PC-3 (cell line): ENCODE measurements around the gene RPS13. TPM values are rescaled to one million over a fixed set of nuclear protein-coding genes. Genes with fewer than 3 reads are reported as not detected.
A peak's percentile ranks its signal among the peaks of the same experiment; 100 is the strongest.
"Not testable (repeated sequence)": the region's sequence is repeated elsewhere in the genome, so short reads cannot be mapped to it uniquely, and the experiment has no call there.

Source experiments
- ATAC-seq: fragments of 200-7000 bp; cut with Tn5 transposase; 2 replicates; pipeline ENCODE4 v1.9.1; 2020; ENCODE audit warnings: mild to moderate bottlenecking, moderate library complexity
- BruUV-seq: library from RNA; stranded (reverse); fragments of 400-500 nt; replicated peaks from 2 replicates; lab custom pipeline; 2021; lab: Mats Ljungman, UMichigan
- CTCF ChIA-PET: fragments of 300-600 bp; sonication (Branson Sonifier 250); formaldehyde crosslinking; loops from one replicate; lab custom pipeline; 2022; ENCODE audit warnings: antibody characterized with exemption; lab: Charles Lee
- POLR2A ChIA-PET: fragments of 300-600 bp; sonication (Branson Sonifier 250); formaldehyde crosslinking; loops from one replicate; lab custom pipeline; 2022; ENCODE audit warnings: antibody characterized with exemption; ENCODE audit not compliant: unreplicated experiment; lab: Charles Lee
- DNase-seq: peaks from one replicate; pipeline ENCODE4 v3.0.0-alpha.2; 2015
- H2AFZ ChIP-seq: fragments of 300-600 bp; sonication (generic); 2 replicates; pipeline ENCODE4 v1.6.0; 2016; ENCODE audit warnings: antibody characterized with exemption, low read length
- H3F3A ChIP-seq: fragments of 300-600 bp; sonication (generic); one replicate; pipeline ENCODE4 v1.6.0; 2017; ENCODE audit warnings: antibody characterized with exemption, low read length, control low read depth, mild to moderate bottlenecking; ENCODE audit not compliant: unreplicated experiment
- H3K27ac ChIP-seq: fragments of 300-600 bp; sonication (generic); 2 replicates; pipeline ENCODE4 v1.5.1; 2016; ENCODE audit warnings: mild to moderate bottlenecking, low read length
- H3K27me3 ChIP-seq: fragments of 300-600 bp; sonication (generic); 2 replicates; pipeline ENCODE4 v1.6.1; 2016; ENCODE audit warnings: low read length, mixed read lengths
- H3K36me3 ChIP-seq: fragments of 300-600 bp; sonication (generic); 2 replicates; pipeline ENCODE4 v1.6.1; 2016; ENCODE audit warnings: low read depth, mixed run types, low read length, mixed read lengths
- H3K4me1 ChIP-seq: fragments of 300-600 bp; sonication (generic); 2 replicates; pipeline ENCODE4 v1.5.1; 2016; ENCODE audit warnings: low read length; ENCODE audit not compliant: insufficient read depth
- H3K4me2 ChIP-seq: fragments of 300-600 bp; sonication (generic); 2 replicates; pipeline ENCODE4 v1.6.0; 2016; ENCODE audit warnings: low read length
- H3K4me3 ChIP-seq: fragments of 300-600 bp; sonication (generic); 2 replicates; pipeline ENCODE4 v1.5.1; 2016; ENCODE audit warnings: mild to moderate bottlenecking, low read length, mixed read lengths
- H3K79me2 ChIP-seq: fragments of 300-600 bp; sonication (generic); 2 replicates; pipeline ENCODE4 v1.6.1; 2017; ENCODE audit warnings: low read length, mixed read lengths
- H3K9ac ChIP-seq: fragments of 300-600 bp; sonication (generic); 2 replicates; pipeline ENCODE4 v1.6.0; 2016; ENCODE audit warnings: mild to moderate bottlenecking, low read length
- H3K9me2 ChIP-seq: fragments of 300-600 bp; sonication (generic); replicated peaks from 2 replicates; pipeline ENCODE4 v1.6.1; 2016; ENCODE audit warnings: mixed run types, low read length, mixed read lengths
- H3K9me3 ChIP-seq: fragments of 300-600 bp; sonication (generic); 2 replicates; pipeline ENCODE4 v1.6.1; 2016; ENCODE audit warnings: low read length, mixed read lengths
- H4K20me1 ChIP-seq: fragments of 300-600 bp; sonication (generic); 2 replicates; pipeline ENCODE4 v1.6.1; 2016; ENCODE audit warnings: low read length, mixed read lengths
- EZH2 ChIP-seq: fragments of 300-600 bp; sonication (generic); IDR thresholded peaks from one replicate; pipeline ENCODE4 v1.6.1; 2017; ENCODE audit warnings: antibody characterized with exemption, mild to moderate bottlenecking, low read length; ENCODE audit not compliant: unreplicated experiment
- EZH2phosphoT487 ChIP-seq: fragments of 300-600 bp; sonication (generic); IDR thresholded peaks from 2 replicates; pipeline ENCODE4 v1.6.1; 2018; ENCODE audit warnings: mild to moderate bottlenecking, antibody characterized with exemption, low read length, borderline replicate concordance
- intact Hi-C: fragments of 100-400 bp; cut with micrococcal nuclease; formaldehyde crosslinking; loops from 2 replicates; pipeline ENCODE4 v1.9.0; 2023
- total RNA-seq: library from RNA; depleted of rRNA; stranded (reverse); fragments of >200 nt; gene quantifications from 2 replicates; pipeline ENCODE4 v1.2.3, GENCODE V29; 2014
- TF ChIP-seq, protein P1 (sequence below): fragments of 300-600 bp; sonication (generic); conservative IDR thresholded peaks from 2 replicates; pipeline ENCODE4 v1.5.1; 2017; ENCODE audit warnings: antibody characterized with exemption, low read depth, mild to moderate bottlenecking, low read length

Gene RPS13
- total RNA-seq, 1 experiment from 2014 or later: 892 TPM

DNA sequence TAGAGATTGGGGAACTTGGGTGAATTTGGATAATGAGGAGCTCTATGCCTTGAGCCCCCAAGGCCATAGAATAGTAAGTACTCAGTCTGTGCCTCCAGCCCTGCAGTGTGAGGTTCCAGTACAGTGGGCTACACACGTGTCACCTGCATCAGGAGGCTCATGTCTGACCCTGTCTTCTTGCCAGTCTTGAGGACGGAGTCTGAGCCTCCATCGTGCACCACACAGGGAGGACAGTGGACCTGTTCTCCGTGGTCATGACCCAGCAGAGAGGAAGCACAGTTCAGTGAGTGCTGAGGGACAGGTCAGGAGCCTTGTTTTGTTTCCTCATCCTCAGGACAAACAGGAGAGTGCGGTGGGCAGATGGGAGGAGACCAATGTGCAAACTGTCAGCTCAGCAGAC, 30.8 kb downstream of the RPS13 start:
- no peaks in the 10 kb centered on the region for H3F3A ChIP-seq
- POLR2A ChIA-PET: no interaction called here

DNA sequence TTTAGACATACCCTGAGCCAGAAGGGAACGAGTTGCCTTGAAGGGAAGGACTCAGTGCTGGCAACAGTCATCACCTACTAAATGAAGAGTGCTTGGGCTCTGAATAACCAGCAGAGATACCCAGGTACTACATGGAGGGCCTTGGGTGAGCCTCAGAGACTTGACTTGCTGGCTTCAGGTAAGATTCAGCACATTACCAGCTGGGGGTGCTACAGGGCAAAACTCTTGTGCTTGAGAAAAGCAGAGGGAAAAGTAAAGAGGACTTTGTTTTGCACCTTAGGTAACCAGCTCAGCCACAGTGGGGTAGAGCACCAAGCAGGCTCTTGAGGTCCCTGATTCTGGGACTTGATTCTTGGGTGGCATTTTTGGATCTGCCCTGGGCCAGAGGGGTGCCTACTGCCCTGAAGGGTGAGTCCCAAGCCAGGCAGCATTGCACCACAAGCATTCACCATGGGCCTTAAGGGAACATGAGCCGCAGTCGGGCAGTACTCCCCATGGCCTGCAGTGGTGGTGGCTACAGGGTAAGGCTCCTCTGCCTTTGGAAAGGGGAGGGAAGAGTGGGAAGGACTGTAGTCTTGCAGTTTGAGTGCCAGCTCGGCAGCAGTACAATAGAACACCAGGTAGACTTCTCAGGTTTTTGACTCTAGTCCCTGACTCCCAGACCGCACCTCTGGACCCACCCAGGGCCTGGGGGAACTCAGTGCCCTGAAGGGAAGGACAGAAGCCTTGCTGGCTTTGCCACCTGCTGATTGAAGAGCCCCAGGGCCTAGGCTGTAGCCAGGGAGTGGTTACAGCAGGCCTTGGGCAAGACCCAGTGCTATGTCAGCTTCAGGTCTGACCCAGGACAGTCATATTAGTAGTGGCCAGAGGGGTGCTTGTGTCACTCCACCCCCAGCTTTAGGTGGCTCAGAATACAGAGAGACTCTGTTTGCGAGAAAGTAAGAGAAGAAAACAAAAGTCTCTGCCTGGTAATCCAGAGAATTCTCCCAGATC, 40.5 kb downstream of the RPS13 start:
- no peak overlapping the region for H3K4me2 ChIP-seq
- ATAC-seq (no peak), DNase-seq (peak; percentile 26)
- H2AFZ ChIP-seq: no peak overlapping the region
- H3K27ac ChIP-seq: no peak overlapping the region
- TF ChIP-seq, protein P1, sequence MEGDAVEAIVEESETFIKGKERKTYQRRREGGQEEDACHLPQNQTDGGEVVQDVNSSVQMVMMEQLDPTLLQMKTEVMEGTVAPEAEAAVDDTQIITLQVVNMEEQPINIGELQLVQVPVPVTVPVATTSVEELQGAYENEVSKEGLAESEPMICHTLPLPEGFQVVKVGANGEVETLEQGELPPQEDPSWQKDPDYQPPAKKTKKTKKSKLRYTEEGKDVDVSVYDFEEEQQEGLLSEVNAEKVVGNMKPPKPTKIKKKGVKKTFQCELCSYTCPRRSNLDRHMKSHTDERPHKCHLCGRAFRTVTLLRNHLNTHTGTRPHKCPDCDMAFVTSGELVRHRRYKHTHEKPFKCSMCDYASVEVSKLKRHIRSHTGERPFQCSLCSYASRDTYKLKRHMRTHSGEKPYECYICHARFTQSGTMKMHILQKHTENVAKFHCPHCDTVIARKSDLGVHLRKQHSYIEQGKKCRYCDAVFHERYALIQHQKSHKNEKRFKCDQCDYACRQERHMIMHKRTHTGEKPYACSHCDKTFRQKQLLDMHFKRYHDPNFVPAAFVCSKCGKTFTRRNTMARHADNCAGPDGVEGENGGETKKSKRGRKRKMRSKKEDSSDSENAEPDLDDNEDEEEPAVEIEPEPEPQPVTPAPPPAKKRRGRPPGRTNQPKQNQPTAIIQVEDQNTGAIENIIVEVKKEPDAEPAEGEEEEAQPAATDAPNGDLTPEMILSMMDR: 0 out of 2 replicates have a peak, but pooled peaks have one; percentile 29
- no peak for TF ChIP-seq EZH2phosphoT487
- no peaks in the 10 kb centered on the region for H3K4me1 ChIP-seq
- intact Hi-C loops: no loop called here
- H4K20me1 ChIP-seq: no peaks in the 10 kb centered on the region
- H3K79me2 ChIP-seq: no peaks in the 10 kb centered on the region
- H3K9me3 ChIP-seq: no peaks in the 10 kb centered on the region
- H3K4me3 ChIP-seq: no peak overlapping the region
- H3K27me3 ChIP-seq: no peaks in the 10 kb centered on the region
- no peaks in the 10 kb centered on the region for H3K36me3 ChIP-seq
- BruUV-seq: no TSS peak
- ChIA-PET POLR2A (no interaction called here), CTCF (no interaction called here)
- no peak overlapping the region for H3K9ac ChIP-seq
- no peaks in the 10 kb centered on the region for H3K9me2 ChIP-seq
- no peaks in the 10 kb centered on the region for H3F3A ChIP-seq

More for the DNA sequence above, 30.8 kb downstream of the RPS13 start:
- Histone ChIP-seq H3K27me3 (no peaks in the 10 kb centered on the region), H3K79me2 (no peaks in the 10 kb centered on the region), H3K36me3 (no peaks in the 10 kb centered on the region), H3K27ac (no peak overlapping the region), H3K4me2 (no peak overlapping the region), H3K9me2 (no peaks in the 10 kb centered on the region), H4K20me1 (no peaks in the 10 kb centered on the region), H3K4me3 (no peak overlapping the region), H2AFZ (no peak overlapping the region), H3K9ac (no peak overlapping the region), H3K4me1 (no peaks in the 10 kb centered on the region), H3K9me3 (no peaks in the 10 kb centered on the region)
- CTCF ChIA-PET: no interaction called here
- intact Hi-C loops: no loop called here
- BruUV-seq: no TSS peak
- no peak for DNase-seq
- TF ChIP-seq EZH2: no peak
- no peak for TF ChIP-seq EZH2phosphoT487
- TF ChIP-seq, protein P1: no peak
- ATAC-seq: no peak

GRCh38 chr11:17034027-17034426, 43.4 kb downstream of the RPS13 start:
- H3K9me3 ChIP-seq, H3K27ac ChIP-seq, H3K79me2 ChIP-seq, H3K4me2 ChIP-seq, H3K4me3 ChIP-seq, intact Hi-C loops, POLR2A ChIA-PET, H3K4me1 ChIP-seq, DNase-seq, H3K27me3 ChIP-seq, H3K36me3 ChIP-seq, H2AFZ ChIP-seq, H3K9me2 ChIP-seq, BruUV-seq, CTCF ChIA-PET, H3K9ac ChIP-seq, H3F3A ChIP-seq, H4K20me1 ChIP-seq, ATAC-seq: not testable (repeated sequence)
